Stimulated activated naive CD4-positive, alpha-beta T cell treated with Interleukin-2 at 50 U/mL for 16 hours (primary cell): ENCODE measurements around the gene SP2.

ENCODE experiments used
- DNase-seq: peaks from one replicate; lab custom pipeline; 2025; lab: John Stamatoyannopoulos, UW

Gene SP2

DNA sequence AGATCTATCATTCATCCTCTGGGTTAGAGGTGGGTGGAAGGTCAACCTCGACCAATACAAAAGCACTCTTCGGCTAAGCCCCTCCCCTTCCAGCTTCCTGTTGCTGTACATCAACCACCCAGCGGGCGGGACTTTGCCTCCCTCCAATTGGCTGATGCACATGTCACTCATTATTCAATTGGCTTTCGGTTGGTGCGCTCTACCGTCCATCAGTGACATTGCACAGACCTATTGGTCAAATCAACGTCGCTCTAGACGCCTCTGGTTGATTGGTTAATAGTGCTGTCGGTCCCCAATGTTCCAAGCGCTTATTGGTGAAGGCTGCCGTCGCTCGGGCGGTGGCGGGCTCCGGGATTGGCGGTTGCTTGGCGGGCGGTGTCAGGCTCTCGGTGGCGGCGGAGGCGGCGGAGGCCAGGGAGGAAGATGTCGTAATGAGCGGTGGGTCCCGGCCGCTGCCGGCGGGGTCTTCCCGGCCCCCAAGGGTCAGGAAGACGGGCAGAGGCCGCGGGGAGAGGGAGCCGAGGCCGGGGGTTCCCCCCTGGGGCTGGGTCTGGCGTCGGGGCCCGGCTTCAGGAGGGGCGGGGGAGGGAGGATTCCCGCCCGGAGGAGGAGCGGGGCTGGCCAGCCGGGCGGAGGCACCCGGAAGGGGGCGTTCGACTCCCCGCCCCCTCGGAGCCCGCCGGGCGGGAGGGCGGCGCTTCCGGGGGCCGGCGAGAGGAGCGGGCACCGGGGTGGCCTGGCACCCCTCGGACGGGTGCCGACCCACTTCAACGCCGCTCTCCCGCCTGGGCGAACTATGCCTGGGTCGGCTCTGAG is at the start of gene SP2:
Gene SP2 (plus strand): TSS at position 381 of the 816 bp plus-strand sequence. CDS start 51 bp downstream, at position 432.
- peak; percentile 100 for DNase-seq

DNA sequence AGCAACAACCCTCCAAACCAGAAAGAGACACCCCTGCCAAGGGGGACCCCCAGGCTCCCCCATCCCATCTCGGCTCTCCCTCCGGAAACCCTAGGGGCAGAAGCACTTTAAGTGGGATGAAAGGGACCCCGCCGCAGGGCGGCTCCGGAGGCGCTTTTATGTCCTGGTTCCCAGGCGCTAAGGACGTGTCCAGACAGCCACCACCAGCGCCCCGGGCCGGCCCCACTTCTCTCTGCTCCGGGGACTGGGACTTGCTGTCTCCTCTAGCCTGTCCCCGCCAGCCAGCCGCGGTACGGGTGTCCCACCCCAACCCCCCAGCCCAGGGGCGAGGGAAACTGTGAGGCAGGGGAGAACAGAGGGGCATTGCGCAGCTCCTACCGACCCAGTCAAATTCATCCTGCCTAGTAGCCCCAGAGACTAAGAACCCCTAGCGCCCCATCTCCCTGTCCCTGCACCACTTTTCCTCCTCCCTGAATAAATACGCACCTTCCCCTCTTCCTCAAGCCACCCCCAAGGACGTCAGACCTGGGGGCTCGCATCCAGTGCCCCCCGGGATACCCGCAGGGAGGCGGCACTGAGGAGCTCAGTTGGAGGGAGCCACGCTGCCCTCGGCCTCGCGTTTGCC is 49.2 kb upstream of the SP2 start:
- no peak for DNase-seq

DNA sequence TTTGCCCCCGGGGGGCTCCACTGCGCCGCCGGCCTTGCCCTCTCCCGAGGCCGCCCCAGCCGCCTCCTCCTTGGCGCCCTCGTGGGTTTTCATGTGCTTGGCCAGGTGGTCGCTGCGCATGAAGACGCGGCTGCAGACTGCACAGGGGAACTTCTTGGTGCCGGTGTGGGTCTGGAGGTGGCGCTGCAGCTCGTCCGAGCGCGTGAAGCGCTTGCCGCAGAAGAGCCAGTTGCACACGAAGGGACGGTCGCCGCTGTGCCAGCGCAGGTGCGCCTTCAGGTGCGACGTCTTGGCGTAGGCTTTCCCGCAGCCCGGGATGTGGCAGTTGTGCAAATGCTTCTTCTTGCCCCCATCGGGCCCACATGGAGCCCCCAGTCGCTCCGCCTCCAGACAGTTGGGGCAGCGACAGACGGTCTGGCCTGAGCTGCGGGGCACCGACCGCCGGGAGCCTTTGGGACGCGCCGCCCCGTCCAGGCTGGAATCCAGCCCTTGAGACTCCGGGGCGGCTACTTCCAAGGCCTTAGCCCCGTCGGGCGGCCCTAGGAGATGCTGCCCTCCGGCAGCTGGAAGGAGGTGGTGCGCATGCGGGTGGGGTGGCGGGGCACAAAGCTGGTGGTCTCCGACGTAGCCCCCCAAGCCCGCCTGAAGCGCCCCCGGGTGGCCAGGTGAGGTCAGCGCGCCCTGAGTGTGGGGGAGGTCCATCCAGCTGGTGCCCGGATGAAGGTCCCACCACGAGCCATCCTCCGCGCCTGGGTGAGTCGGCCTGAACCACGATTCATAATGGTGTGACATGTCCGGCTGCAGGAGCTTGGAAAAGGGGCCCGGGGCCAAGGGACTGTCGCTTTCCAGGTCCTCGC is 48.5 kb upstream of the SP2 start:
- DNase-seq = peak; percentile 8

DNA sequence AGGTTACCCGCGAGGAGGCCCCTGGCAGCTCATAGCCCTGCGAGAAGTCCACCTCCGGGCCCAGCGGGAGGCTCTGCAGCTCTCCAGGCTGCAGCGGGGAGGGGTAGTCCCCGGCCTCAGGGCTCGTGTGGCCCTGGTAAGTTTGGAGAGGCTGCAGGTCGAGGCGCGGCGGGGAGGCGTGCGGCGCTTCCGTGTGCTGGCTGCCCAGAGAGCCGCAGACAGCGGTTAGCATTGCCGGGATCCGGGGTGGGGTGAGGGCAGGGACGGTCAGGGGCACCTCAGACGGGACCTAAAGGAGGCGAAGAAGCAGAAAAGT is 47.9 kb upstream of the SP2 start:
- no peak for DNase-seq

DNA sequence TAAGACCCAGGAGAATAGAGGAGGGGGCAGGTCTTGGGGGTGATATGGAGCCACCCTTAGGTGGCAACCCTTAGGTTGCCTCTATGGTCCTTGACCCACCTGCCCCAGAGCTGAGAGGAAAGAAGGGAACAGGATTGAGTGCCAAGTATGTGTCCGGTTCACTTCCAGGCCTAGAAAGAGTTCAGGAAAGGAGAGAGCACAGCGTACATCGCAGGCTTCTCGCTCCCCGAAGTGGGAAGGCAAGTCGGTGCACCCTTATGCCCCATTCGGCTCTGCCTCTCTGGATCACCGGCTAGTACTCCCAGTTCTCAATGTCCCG is 45.7 kb upstream of the SP2 start:
- no peak for DNase-seq

DNA sequence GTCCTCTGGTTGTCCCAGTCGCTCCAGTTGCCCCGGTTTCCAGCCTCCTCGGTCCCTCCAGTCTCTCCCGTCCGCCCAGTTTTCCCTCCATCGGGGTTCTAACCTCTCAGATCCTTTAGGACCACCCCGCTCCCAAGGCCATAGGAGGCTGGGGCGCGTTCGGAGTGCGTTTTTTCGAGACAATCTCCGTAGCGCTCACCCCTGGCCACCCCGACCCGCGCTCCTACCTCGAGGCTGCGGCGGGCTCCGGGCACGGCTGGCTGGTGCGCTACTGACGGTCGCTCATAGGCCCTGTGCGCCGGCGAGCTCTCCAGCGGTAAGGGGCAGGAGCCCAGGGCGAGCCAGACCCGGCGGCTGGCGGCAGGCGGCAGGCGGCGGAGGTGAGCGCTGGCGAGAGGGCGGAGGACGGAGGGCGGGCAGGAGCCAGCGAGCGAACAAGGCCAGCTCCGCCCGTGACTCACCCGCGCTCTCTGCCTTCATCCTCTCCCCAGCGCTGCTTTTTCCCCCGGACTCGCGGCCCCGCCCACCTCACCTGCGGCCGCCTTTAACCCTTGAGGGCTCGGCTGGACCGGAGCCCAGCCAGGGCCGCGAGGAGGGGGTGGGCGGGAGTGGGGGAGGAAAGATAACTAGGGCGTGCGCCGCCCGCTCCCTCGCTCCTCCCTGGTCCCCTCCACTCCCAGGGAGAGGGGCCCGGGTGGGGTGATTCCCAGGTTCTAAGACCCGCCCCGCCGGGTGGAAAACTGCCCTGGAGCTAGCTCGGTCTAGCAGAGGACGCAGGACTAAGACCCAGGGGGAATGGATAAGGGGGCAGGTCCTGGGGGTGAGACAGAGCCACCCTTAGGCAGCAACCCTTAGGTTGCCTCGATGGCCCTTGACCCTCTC is 45.1 kb upstream of the SP2 start, which contains the start of gene SP6:
Gene SP6 (minus strand): TSS at position 472 of the 882 bp plus-strand sequence. CDS start 2,734 bp downstream, outside the sequence.
- DNase-seq = peak; percentile 67

DNA sequence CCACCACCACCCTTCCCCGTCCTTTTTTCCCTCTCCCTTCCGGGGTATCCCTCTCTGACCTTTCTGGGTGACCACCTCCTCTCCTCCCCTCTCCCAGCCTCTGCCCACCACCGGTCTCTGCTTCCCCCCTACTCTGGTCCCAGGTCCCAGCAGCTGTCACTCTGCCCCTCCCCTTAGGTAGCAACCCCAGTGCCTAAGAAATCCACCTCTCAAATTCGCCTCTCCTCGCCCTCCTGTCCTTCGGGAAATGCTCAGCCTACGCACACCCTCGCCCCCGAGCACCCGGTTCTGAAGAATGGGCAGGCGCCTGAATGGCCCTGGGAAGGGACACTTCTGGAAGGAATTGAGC is 44.3 kb upstream of the SP2 start:
- no peak for DNase-seq

DNA sequence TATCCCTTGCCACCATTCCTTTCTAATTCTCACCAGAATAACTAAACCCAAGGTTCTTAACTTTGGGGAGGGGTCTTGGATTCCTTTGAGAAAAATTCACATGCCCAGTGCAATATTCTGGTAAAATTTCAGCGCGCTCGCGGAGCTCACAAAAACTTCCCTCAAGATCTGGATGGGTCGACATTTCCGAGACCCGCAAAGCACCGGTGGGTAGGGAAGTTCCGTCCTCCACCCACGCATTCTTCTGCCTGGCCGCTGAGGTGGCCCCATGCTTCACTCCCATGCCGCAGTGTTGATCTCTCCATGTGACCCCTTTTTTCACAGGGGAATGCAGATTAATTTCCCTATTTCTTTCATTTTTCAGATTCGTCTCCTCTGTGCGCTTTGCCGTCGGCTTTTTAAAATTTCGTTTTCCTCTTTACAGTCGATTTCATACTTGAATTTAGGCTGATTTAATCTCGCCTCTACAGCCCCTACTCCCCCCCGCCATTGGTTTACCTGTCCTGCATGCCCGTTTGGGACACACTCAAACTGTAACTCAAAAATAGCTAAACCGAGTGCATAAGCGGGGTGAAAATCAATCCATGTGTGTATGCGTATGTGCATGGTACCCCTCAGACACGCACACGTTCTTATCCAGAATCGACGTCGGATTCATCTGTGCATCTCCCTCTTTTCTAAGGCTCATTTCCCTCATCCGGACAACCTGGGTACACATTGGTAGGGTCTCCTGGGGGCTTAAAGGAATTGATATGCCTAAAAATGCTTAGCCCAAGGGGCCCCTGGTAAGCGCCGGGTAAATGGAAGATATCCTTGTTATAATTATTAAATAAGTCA is 43.7 kb upstream of the SP2 start:
- no peak for DNase-seq

DNA sequence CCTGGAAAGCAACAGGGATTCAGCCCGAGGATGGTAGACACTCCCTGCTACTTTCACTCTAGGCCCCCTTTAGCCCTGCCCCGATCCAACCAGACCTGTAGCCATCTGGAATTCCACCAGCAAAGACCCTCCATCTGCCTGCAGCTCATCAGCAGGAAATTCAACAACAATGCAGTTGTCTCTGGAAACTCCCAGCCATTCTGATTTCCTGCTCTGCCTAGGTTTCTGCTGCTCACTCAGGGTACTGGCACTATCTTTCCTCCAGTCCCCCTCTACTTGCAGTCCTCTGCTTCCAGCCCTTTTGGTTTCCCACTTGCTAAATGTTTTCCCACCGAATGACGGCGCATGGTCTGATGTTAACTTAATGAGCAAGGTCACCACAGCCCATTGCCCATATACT is 42.4 kb upstream of the SP2 start:
- DNase-seq = no peak

DNA sequence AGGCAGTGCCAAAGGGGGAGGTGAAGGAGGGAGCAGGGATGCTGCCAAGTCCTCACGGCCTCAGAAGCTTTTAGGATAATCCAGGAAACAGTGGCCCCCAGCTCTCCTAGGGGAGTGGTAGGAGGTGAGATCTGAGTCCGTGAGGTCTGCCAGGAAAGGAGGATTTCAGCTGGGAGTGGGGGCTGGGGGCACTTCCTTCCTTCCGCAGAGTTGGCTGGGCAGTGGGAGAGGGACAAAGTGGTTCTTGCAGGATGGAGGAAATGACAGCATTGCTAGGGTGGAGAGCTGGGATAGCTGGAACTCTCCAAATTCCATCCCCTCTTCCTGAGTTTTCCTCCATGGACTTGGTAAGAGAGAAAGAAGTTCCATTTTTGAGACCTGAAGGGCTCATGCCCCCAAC is 40.3 kb upstream of the SP2 start:
- no peak for DNase-seq

DNA sequence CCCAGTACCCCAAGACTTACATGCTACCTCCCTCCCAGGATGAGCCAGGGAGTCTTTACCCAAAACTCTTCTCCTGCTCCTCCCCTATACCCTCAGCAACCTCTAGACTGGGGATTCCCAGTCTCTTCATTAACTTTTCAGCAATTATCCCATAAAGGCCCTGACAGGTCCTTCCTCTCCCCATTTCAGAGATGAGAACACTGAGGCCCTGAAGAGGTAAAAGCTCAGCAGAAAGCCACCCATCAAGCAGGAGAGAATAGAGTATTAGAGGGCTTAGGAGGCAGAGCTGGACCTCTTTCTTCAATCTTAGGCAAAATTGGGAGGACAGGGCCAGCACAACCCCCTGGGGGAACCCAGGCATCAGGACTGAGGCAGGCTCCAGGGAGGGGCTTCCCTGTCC is 39.2 kb upstream of the SP2 start:
- DNase-seq = no peak

DNA sequence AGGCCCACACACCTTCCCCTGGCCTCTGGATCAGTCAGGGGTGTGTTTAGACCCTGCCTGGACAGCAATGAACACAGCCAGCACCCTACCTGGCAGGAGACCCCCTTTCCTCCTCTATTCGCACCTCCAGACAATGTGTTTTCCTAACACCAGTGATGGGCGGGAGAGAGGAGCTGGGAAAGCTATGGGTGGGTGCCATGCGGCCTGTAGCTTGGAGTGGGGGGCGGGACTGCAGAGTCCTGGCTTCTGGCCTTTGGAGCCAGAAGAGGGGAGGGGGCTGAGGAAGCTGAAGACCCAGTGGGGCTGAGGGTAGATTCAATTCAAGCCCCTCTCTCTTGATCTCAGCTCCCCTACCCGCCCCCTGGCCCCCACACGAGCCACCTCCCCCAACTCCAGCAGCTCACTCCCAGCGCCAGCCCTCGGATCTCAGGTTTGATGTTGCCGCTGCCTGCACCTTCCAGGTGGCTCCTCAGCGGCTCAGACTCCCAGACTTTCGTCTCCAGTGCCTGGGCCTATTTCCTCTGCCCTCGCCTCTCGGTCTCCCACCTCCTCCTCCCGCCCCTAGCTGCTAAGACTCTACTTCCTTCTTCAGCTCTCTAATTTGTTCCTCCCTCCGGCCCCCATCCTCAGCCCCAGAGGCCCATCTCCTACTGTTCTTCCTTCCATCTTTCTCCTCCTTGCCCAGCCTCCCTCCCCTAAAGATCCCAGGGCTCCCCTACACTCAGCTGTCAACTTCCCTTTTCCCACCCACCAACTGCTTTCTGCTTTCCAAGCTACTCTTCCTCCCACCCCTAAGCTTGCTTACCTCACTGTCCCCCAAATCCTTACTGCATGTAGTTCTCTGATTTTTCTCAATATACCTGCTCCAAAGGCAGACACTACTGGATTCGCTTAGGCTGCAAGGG is 38.2 kb upstream of the SP2 start:
- DNase-seq = no peak

DNA sequence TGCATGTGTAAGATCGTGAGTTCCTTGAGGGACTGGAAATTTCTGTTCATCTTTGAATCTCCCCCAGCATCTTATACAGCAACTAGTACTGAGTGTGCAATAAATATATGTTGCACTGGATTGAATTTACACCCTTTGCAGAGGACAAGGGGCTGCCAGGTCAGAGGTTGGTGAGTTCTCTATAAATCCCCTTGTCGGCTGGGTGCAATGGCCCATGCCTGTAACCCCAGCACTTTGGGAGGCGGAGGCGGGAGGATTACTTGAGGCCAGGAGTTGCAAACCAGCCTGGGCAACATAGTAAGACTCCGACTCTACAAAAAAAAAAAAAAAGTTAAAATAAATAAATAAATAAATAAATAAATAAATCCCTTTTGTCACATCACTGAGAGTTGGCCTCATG is 35.6 kb upstream of the SP2 start:
- DNase-seq = no peak

DNA sequence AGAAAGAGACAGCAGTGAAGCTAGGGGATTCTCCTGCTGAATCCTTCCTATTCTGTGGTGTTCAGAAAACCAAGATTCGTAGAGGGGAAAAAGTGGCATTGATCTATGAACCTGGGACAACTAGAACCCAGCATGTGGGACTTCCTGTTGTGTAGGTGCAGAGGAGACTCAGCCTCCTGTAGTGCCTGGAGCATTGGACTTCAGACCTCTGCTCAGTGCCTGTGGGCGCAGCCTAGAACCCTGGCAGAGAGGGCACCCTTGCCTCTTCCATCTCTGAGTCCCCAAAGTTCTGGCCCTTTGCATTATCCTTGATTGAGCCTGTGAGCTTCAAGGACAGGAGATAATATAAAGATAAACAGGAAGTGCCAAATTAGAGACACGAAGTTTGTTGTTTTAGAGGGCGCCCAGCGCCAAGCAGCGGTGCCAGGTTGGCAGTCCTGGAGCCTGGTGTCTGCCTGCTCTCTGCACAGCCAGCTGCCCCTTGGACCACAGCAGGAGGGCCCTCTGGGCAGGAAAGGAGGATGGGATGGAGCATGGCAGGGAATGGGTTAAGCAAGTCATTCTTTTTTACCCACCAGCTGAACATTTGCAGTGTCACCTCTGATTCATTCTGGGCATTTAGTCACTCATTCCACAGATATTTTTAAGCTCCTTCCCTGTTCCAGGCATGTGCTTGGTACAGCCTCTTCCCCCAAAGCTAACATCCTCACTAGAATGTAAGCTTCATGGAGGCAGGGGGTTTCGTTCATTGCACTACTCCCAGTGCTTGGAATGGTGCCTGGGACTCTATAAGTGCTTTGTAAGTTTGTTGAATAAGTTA is 33.2 kb upstream of the SP2 start:
- DNase-seq = no peak

DNA sequence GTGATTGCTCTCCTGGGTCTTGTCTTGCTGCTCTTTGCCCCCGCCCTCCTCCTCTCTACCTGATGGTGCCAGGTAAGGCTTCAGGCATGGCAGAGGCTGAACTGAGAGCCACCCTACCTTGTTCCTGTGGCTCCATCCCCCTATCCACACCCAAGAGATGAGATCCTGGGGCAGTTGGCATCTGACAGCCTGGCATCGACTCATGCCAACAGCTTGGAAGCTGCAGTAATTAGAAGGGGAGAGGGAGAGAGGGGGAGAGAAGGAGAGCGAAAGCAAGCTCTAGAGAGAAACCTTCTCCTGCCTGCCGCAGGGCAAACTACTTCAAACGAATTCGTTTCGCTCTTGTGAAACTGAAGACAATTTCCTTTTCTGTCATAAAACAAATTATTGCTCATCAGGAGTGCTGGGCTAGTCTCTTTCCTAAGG is 31.2 kb upstream of the SP2 start:
- DNase-seq = no peak

DNA sequence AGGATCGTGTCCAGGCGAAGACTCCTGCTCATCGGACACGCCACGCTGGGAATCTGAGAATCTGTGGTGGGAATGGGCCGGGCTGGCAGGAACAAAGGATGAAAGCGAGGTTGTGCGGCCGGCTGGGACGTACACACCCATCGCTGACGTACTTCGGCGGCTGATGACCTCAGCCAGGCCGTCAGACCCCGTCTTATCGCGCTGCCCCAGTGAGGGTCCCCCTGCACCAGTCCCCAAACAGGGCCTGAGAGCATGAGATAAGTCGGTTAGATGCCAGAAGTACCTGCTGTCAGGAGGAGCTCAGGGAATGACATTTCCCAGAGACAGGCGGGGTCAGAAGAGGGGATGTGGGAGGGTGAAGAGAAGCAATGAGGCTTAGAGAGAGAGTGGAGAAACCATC is 29.1 kb upstream of the SP2 start:
- DNase-seq = no peak

DNA sequence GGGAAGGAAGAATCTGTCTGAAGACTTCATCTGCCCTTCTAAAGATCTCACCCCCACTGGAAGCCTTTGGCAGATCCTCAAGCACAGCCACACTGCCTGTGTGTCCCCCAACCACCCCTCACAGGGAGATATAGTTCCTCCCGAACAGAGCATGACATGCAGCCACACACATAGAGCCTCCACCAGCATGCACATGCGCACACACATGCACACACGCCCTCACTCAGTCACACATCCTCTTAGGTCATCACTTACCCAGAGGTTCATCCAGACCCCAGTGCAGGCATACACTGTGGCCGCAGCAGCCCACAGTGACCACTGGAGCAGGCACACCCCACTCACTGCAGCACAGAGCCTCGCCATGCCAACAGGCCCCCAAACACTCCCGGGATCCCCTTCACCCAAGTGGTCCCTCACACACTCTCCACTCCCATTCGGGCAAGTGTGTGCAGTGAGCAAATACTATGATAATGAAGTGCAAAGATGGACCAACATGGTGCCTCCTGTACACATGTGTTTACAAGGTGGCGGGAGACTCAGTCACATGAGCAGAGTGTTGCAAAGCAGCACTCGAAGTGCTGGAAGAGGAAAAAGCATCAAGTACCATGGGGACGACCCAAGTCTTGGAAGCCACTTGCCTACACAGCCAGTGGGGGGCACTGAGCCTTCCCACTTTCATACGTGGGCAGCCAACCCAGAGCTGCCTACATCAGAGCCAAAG is 28.1 kb upstream of the SP2 start:
- no peak for DNase-seq

DNA sequence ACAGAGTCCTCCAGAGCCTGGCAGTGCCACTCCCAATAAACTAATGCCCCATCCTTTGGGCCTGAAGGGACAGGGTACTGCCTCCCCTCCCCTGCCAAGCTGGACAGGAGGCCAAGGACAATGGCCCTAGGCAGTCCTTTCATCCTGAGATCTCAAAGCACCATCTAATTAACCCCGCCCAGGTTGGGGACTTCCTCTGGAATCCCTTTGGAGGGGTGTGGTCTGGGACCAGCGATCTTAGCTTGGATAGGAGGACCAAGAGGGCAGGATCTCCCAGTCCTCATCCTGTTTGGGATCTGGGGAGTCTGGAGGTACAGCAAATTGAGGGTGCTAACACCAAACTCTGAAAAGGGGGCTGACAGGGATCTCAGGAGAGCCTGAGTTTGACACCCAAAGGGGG is 26.9 kb upstream of the SP2 start:
- DNase-seq = no peak

DNA sequence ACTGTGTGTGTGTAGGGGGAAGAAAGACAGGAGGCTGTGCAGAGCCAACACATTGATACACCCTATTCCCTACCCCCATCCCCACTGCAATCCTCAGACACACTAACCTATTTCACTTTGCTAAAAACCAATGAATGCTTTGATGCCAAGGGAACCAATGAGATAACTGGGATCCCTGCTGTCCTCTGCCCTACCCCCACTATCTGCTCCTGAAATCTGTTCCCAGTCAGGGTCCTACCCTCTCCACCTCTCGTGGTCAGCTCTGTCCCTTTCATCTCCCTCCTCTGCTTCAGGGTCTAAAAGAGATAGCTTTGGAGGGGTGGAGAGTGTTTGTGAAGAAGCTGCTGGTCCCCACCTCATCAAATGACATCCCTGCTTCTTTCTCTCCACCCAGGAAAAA is 26.0 kb upstream of the SP2 start:
- no peak for DNase-seq
